ENCODE measurements around the gene INSIG2. TPM values are rescaled to one million over a fixed set of nuclear protein-coding genes. Genes with fewer than 3 reads are reported as not detected.

INSIG2 gene
- total RNA-seq, 2 donors from 2014 or later: 25.0 to 25.3 TPM

DNA sequence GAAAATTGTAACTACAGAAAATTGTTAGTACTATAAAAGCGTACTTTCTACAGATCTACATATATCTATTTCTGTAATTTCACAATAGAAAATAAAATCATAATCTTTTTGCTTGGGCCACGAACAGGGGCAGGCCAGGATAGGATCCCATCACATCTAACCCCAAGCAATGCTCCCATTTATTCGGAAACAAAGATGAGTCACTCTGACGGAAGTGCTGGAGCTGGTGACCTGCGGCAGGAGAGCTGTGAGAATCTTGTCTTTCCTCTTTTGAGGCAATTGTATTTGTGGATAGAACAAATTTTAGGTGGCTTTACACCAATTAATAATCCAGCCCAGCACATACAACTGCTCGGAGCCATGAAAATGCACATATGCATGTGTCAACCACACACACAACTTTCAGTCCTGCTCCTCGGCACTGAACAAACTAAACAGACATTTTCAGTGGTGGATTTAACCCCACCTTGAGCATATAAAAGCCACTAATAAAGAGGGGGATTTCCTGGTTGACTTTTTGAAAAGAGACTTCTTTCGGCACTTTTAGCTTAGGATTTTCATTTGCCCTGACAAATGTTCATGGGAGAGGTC is 22.3 kb upstream of the INSIG2 start:
- no peak for DNase-seq (ENCODE audit: low spot score)
- no peaks in the 10 kb centered on the region for H3K36me3 ChIP-seq
- TF ChIP-seq, protein P1, sequence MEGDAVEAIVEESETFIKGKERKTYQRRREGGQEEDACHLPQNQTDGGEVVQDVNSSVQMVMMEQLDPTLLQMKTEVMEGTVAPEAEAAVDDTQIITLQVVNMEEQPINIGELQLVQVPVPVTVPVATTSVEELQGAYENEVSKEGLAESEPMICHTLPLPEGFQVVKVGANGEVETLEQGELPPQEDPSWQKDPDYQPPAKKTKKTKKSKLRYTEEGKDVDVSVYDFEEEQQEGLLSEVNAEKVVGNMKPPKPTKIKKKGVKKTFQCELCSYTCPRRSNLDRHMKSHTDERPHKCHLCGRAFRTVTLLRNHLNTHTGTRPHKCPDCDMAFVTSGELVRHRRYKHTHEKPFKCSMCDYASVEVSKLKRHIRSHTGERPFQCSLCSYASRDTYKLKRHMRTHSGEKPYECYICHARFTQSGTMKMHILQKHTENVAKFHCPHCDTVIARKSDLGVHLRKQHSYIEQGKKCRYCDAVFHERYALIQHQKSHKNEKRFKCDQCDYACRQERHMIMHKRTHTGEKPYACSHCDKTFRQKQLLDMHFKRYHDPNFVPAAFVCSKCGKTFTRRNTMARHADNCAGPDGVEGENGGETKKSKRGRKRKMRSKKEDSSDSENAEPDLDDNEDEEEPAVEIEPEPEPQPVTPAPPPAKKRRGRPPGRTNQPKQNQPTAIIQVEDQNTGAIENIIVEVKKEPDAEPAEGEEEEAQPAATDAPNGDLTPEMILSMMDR (IDR thresholded peaks at IDR 0.05): no peak
- H3K9me3 ChIP-seq: no peaks in the 10 kb centered on the region
- ATAC-seq (ENCODE audit: insufficient number of reproducible peaks, low FRiP score, low read depth): no peak
- no peak overlapping the region for H3K27ac ChIP-seq
- no peak overlapping the region for H3K4me3 ChIP-seq
- no peaks in the 10 kb centered on the region for H3K27me3 ChIP-seq (replicated peaks; ENCODE audit: insufficient read depth)
- no peaks in the 10 kb centered on the region for H3K4me1 ChIP-seq (ENCODE audit: control insufficient read depth in 1 of 2, low read depth in 2 of 2)

DNA sequence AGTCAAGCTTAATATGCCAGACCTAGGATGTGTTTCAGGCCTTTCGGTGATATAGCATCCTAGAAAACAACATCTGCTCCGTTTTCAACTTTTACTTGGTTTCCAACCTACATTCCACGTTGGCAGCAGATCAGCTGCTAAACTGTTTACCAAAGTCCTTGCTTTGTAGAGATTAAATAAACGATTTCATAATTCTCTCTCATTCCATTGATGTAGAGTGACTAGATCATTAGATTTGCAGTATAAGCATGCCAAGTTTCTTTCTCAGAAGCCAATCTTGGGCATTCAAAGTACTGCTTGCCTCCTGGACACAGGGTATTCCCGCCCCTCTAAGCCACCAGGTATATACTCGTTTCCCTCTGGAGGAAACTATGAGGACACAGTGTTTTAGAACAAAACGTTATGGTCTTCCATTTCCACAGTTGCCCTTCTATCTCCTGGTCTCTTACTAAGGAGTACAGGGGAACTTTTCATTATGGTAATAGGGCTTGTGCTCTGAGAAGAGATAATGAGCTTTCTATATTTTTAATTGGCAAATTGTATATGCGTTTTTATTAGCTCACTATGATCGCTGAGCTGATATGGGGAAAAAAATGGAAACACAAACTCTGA is 10.5 kb upstream of the INSIG2 start:
- H3K27me3 ChIP-seq (replicated peaks; ENCODE audit: insufficient read depth): no peaks in the 10 kb centered on the region
- H3K4me1 ChIP-seq (ENCODE audit: control insufficient read depth in 1 of 2, low read depth in 2 of 2): no peaks in the 10 kb centered on the region
- no peak overlapping the region for H3K4me3 ChIP-seq
- no peaks in the 10 kb centered on the region for H3K9me3 ChIP-seq
- ATAC-seq (ENCODE audit: insufficient number of reproducible peaks, low FRiP score, low read depth) (no peak), DNase-seq (ENCODE audit: low spot score) (no peak)
- TF ChIP-seq, protein P1 (IDR thresholded peaks at IDR 0.05): no peak
- no peaks in the 10 kb centered on the region for H3K36me3 ChIP-seq
- H3K27ac ChIP-seq: no peak overlapping the region

DNA sequence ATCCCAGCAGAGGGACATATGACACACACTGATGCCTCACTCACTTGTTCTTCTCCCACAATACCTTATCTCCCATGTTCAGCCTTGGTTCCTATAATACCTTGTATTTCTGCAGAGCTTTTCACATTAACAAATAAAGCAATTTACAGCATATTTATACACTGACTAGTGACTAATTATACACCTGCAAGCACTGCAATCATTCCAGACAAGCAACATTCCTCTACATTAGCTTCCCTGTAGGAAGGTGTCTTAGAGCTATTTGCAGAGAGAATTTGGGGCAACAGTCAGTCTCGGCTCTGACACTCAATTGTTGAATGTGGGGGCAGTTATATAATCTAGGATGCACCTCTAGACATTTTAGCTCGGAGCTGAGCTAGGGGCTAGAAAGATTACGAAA is 9.5 kb upstream of the INSIG2 start:
- H3K27me3 ChIP-seq (replicated peaks; ENCODE audit: insufficient read depth): no peaks in the 10 kb centered on the region
- H3K4me1 ChIP-seq (ENCODE audit: control insufficient read depth in 1 of 2, low read depth in 2 of 2): no peaks in the 10 kb centered on the region
- no peak overlapping the region for H3K4me3 ChIP-seq
- TF ChIP-seq, protein P1 (IDR thresholded peaks at IDR 0.05): no peak
- H3K27ac ChIP-seq: no peak overlapping the region
- DNase-seq (ENCODE audit: low spot score) (no peak), ATAC-seq (ENCODE audit: insufficient number of reproducible peaks, low FRiP score, low read depth) (no peak)
- H3K36me3 ChIP-seq: no peaks in the 10 kb centered on the region
- no peaks in the 10 kb centered on the region for H3K9me3 ChIP-seq

DNA sequence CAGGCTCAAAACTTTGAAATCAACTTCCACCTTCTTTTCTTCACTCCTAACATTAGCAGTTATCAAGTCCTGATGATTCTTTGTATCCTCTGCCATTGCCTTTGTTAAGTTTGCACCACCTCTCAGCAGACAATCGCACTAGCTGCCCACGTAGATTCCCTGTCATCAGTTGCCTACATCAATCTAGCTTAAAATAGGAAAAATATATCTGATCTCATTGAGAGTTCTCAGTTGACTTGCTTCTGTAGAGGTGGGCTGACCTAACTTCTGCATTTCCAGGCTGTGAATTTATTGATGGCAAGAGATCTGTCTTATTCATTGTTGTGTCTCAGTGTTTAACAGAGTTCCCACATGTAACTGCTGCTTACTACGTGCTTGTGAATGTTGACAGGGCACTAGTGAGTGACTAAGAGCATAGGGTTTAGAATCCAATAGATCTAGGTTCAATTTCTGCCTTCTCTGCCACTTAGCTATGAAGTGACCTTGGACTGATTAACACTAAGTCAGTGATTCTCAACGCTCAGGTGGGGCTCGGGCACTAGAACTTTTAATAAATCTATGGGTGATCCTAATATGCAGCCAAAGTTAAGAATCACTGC is 3.7 kb upstream of the INSIG2 start:
- ATAC-seq (ENCODE audit: insufficient number of reproducible peaks, low FRiP score, low read depth): no peak
- Histone ChIP-seq H3K4me3 (no peak overlapping the region), H3K36me3 (no peaks in the 10 kb centered on the region), H3K27me3 (replicated peaks; ENCODE audit: insufficient read depth) (no peaks in the 10 kb centered on the region), H3K4me1 (ENCODE audit: control insufficient read depth in 1 of 2, low read depth in 2 of 2) (peaks cover 0 to 10% of the 10 kb centered on the region in 2 donors), H3K9me3 (no peaks in the 10 kb centered on the region), H3K27ac (no peak overlapping the region)
- DNase-seq (ENCODE audit: low spot score): no peak
- TF ChIP-seq, protein P1 (IDR thresholded peaks at IDR 0.05): no peak

DNA sequence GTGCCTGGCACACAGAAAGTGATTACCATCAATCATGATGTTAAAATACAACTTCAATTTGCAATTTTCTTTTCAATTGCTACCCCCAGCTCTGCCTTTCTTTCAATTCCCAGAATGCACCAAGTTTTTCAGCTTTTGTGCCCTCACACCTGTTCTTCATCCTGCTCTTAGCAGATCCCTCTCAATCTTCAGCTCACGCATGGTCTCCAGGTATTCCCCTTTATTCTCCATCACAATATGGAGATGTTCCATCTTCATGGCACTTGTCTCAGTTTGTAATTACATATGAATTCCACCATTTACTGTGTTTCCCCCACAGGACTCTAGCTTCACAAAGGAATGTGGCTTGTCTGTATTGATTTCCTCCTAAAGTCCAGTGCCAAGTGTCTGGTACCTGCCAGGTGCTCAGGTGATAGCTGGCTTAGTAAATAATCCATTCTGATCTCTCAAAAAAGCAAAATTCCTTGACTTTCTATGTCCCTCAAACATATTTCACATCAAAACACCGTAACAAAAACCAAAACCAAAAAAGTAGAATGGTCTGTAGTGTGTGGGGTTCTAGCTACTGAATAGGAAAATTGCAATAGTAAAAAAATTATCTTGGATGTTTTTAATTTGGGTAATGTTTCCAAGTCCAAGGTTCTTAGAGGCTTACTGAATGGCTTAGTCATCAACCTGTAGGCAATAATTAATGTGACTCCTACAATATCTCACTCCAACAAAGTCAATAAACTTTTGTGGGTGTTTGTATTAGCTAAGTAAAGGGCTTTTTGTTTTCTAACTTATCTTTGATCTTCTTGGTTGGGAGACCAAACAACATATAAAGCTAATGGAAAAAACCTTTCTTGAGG is 2.9 kb upstream of the INSIG2 start:
- Histone ChIP-seq H3K4me3 (no peak overlapping the region), H3K27me3 (replicated peaks; ENCODE audit: insufficient read depth) (no peaks in the 10 kb centered on the region), H3K36me3 (no peaks in the 10 kb centered on the region), H3K27ac (no peak overlapping the region), H3K9me3 (no peaks in the 10 kb centered on the region), H3K4me1 (ENCODE audit: control insufficient read depth in 1 of 2, low read depth in 2 of 2) (peaks cover 4 to 18% of the 10 kb centered on the region in 2 donors)
- ATAC-seq (ENCODE audit: insufficient number of reproducible peaks, low FRiP score, low read depth) (no peak), DNase-seq (ENCODE audit: low spot score) (no peak)
- TF ChIP-seq, protein P1 (IDR thresholded peaks at IDR 0.05): no peak
